Measurements from ENCODE around the gene G6PC1. TPM values are rescaled to one million over a fixed set of nuclear protein-coding genes. Genes with fewer than 3 reads are reported as not detected.
"Not testable (repeated sequence)": the region's sequence is repeated elsewhere in the genome, so short reads cannot be mapped to it uniquely, and the experiment has no call there.

G6PC1 gene
- total RNA-seq, 1 donor from 2014 or later: not detected

- H3K36me3 Mint-ChIP-seq: no peaks in the 10 kb centered on the region
- no peaks in the 10 kb centered on the region for H3K9me3 Mint-ChIP-seq
- peaks cover 24% of the 10 kb centered on the region for H3K27me3 Mint-ChIP-seq (ENCODE audit: low read depth)
- DNase-seq (ENCODE audit: low spot score in 2 of 2, unreplicated experiment in 2 of 2): no peak
- H3K27ac Mint-ChIP-seq: no peak overlapping the region
- H3K4me1 Mint-ChIP-seq: no peaks in the 10 kb centered on the region
- no peak for TF ChIP-seq CTCF (IDR thresholded peaks at IDR 0.05; ENCODE audit: unreplicated experiment)
- no peak overlapping the region for H3K4me3 Mint-ChIP-seq
These were observed 5.4 kb upstream of the G6PC1 start for GRCh38 chr17:42895185-42895555.

- Mint-ChIP-seq H3K4me3 (no peak overlapping the region), H3K4me1 (no peaks in the 10 kb centered on the region), H3K36me3 (no peaks in the 10 kb centered on the region), H3K27ac (no peak overlapping the region), H3K9me3 (no peaks in the 10 kb centered on the region), H3K27me3 (ENCODE audit: low read depth) (peaks cover 35% of the 10 kb centered on the region)
- TF ChIP-seq CTCF (IDR thresholded peaks at IDR 0.05; ENCODE audit: unreplicated experiment): no peak
- DNase-seq (ENCODE audit: low spot score in 2 of 2, unreplicated experiment in 2 of 2): no peak
These were observed 2.3 kb upstream of the G6PC1 start for GRCh38 chr17:42898147-42898811.

GRCh38 chr17:42899981-42900380 lies 618 bp upstream of the G6PC1 start:
- not testable (repeated sequence) for DNase-seq (ENCODE audit: low spot score in 2 of 2, unreplicated experiment in 2 of 2); H3K9me3 Mint-ChIP-seq; H3K4me1 Mint-ChIP-seq; H3K36me3 Mint-ChIP-seq; H3K4me3 Mint-ChIP-seq; H3K27ac Mint-ChIP-seq
- peaks cover 22% of the 10 kb centered on the region for H3K27me3 Mint-ChIP-seq (ENCODE audit: low read depth)

GRCh38 chr17:42901535-42902229 lies 1.1 kb downstream of the G6PC1 start:
- no peaks in the 10 kb centered on the region for H3K36me3 Mint-ChIP-seq
- H3K4me1 Mint-ChIP-seq: no peaks in the 10 kb centered on the region
- no peak overlapping the region for H3K4me3 Mint-ChIP-seq
- no peaks in the 10 kb centered on the region for H3K9me3 Mint-ChIP-seq
- no peak for TF ChIP-seq CTCF (IDR thresholded peaks at IDR 0.05; ENCODE audit: unreplicated experiment)
- no peak for DNase-seq (ENCODE audit: low spot score in 2 of 2, unreplicated experiment in 2 of 2)
- no peak overlapping the region for H3K27ac Mint-ChIP-seq
- peaks cover 27% of the 10 kb centered on the region for H3K27me3 Mint-ChIP-seq (ENCODE audit: low read depth)

GRCh38 chr17:42904110-42904469 lies 3.5 kb downstream of the G6PC1 start:
- Mint-ChIP-seq H3K4me1 (peaks cover under 1% of the 10 kb centered on the region), H3K4me3 (no peak overlapping the region), H3K27ac (no peak overlapping the region), H3K9me3 (no peaks in the 10 kb centered on the region), H3K27me3 (ENCODE audit: low read depth) (peaks cover 39% of the 10 kb centered on the region), H3K36me3 (no peaks in the 10 kb centered on the region)
- no peak for TF ChIP-seq CTCF (IDR thresholded peaks at IDR 0.05; ENCODE audit: unreplicated experiment)
- DNase-seq (ENCODE audit: low spot score in 2 of 2, unreplicated experiment in 2 of 2): no peak

GRCh38 chr17:42906772-42907446 lies 6.3 kb downstream of the G6PC1 start:
- no peak overlapping the region for H3K4me3 Mint-ChIP-seq
- H3K36me3 Mint-ChIP-seq: no peaks in the 10 kb centered on the region
- H3K27me3 Mint-ChIP-seq (ENCODE audit: low read depth): peaks cover 39% of the 10 kb centered on the region
- no peak for DNase-seq (ENCODE audit: low spot score in 2 of 2, unreplicated experiment in 2 of 2)
- H3K4me1 Mint-ChIP-seq: peaks cover 3% of the 10 kb centered on the region
- no peak overlapping the region for H3K27ac Mint-ChIP-seq
- TF ChIP-seq CTCF (IDR thresholded peaks at IDR 0.05; ENCODE audit: unreplicated experiment): no peak
- no peaks in the 10 kb centered on the region for H3K9me3 Mint-ChIP-seq
